Esophagus squamous epithelium (tissue), 5 donors: ENCODE results near the gene PYGL. TPM values are rescaled to one million over a fixed set of nuclear protein-coding genes. Genes with fewer than 3 reads are reported as not detected.
"Not testable (repeated sequence)": the region's sequence is repeated elsewhere in the genome, so short reads cannot be mapped to it uniquely, and the experiment has no call there.

ENCODE experiments used
- DNase-seq: peaks from one replicate; lab custom pipeline; 2025; lab: John Stamatoyannopoulos, UW
- H3K27ac ChIP-seq, 4 donors: fragments of 200-600 bp; sonication (generic); one replicate each; pipeline ENCODE4 v1.5.1; 2016 to 2019; ENCODE audit warnings: mild to moderate bottlenecking in 1 of 4
- H3K27me3 ChIP-seq, 4 donors: fragments of 200-600 bp; sonication (generic); 1 replicate in 3 of 4; 2 replicates in 1 of 4; pipeline versions ENCODE4 v1.5.1 to v1.6.0; 2017 to 2021; ENCODE audit warnings: antibody characterized with exemption in 1 of 4
- H3K36me3 ChIP-seq, 3 donors: fragments of 200-600 bp; sonication (generic); one replicate each; pipeline ENCODE4 v1.5.1; 2016 to 2019
- H3K4me1 ChIP-seq, 3 donors: fragments of 200-600 bp; sonication (generic); one replicate each; pipeline ENCODE4 v1.5.1; 2017 to 2019
- H3K4me3 ChIP-seq, 4 donors: fragments of 200-600 bp; sonication (generic); 1 replicate in 3 of 4; 2 replicates in 1 of 4; pipeline ENCODE4 v1.5.1; 2016 to 2019; ENCODE audit warnings: mild to moderate bottlenecking in 2 of 4, moderate library complexity in 1 of 4
- H3K9me3 ChIP-seq, 3 donors: fragments of 200-600 bp; sonication (generic); one replicate each; pipeline ENCODE4 v1.5.1; 2016 to 2019
- POLR2A ChIP-seq, 4 donors: fragments of 450-650 bp; IDR thresholded peaks; one replicate each; pipeline ENCODE4 v1.6.1; 2017; ENCODE audit warnings: antibody characterized with exemption in 4 of 4, mild to moderate bottlenecking in 4 of 4, moderate library complexity in 3 of 4
- WGBS, 2 donors: methylation state at CpG; one replicate each; pipeline ENCODE4 v1.1.5; 2018; 5-methylcytosine and 5-hydroxymethylcytosine counted together
- intact Hi-C: fragments of 100-400 bp; cut with DNase I; formaldehyde crosslinking; loops from one replicate; pipeline ENCODE4 v1.15.0; 2022
- total RNA-seq, 4 donors: library from RNA; depleted of rRNA; stranded (reverse); fragments of >200 nt; gene quantifications; one replicate each; pipeline ENCODE4 v1.1.0, GENCODE V29; 2016
- TF ChIP-seq, protein P1 (sequence below), 6 experiments: fragments of 450-650 bp in 4 of 6; fragments of 200-600 bp in 2 of 6; sonication (generic) in 2 of 6; IDR thresholded peaks; one replicate each; pipeline ENCODE4 v1.5.1; 2016 to 2019; ENCODE audit warnings: antibody characterized with exemption in 6 of 6, mild to moderate bottlenecking in 4 of 6, moderate library complexity in 4 of 6
- donor health status: DM: yes; HTN: yes; CAD: no.

PYGL gene
- total RNA-seq, 4 donors from 2014 or later = 69.7 to 158 (median 91.0) TPM

- intact Hi-C loops = no loop called here
- DNase-seq = no peak
- peaks cover 4 to 30% (median 8%) of the 10 kb centered on the region in 3 donors for H3K4me1 ChIP-seq
- H3K27me3 ChIP-seq = no peaks in the 10 kb centered on the region
- WGBS, 2 donors = 86 to 88% methylated on average over 4 to 5 of the region's 5 CpGs
- H3K9me3 ChIP-seq = no peaks in the 10 kb centered on the region
- H3K36me3 ChIP-seq = peaks cover 0 to 6% (median 0%) of the 10 kb centered on the region in 3 donors
- H3K27ac ChIP-seq = no peak overlapping the region
- TF ChIP-seq, protein P1, sequence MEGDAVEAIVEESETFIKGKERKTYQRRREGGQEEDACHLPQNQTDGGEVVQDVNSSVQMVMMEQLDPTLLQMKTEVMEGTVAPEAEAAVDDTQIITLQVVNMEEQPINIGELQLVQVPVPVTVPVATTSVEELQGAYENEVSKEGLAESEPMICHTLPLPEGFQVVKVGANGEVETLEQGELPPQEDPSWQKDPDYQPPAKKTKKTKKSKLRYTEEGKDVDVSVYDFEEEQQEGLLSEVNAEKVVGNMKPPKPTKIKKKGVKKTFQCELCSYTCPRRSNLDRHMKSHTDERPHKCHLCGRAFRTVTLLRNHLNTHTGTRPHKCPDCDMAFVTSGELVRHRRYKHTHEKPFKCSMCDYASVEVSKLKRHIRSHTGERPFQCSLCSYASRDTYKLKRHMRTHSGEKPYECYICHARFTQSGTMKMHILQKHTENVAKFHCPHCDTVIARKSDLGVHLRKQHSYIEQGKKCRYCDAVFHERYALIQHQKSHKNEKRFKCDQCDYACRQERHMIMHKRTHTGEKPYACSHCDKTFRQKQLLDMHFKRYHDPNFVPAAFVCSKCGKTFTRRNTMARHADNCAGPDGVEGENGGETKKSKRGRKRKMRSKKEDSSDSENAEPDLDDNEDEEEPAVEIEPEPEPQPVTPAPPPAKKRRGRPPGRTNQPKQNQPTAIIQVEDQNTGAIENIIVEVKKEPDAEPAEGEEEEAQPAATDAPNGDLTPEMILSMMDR (IDR thresholded peaks at IDR 0.05) = no peak
- TF ChIP-seq POLR2A (IDR thresholded peaks at IDR 0.05) = no peak
- no peak overlapping the region for H3K4me3 ChIP-seq
Observed at GRCh38 chr14:50946234-50946935, 2.1 kb upstream of the PYGL start.

DNA sequence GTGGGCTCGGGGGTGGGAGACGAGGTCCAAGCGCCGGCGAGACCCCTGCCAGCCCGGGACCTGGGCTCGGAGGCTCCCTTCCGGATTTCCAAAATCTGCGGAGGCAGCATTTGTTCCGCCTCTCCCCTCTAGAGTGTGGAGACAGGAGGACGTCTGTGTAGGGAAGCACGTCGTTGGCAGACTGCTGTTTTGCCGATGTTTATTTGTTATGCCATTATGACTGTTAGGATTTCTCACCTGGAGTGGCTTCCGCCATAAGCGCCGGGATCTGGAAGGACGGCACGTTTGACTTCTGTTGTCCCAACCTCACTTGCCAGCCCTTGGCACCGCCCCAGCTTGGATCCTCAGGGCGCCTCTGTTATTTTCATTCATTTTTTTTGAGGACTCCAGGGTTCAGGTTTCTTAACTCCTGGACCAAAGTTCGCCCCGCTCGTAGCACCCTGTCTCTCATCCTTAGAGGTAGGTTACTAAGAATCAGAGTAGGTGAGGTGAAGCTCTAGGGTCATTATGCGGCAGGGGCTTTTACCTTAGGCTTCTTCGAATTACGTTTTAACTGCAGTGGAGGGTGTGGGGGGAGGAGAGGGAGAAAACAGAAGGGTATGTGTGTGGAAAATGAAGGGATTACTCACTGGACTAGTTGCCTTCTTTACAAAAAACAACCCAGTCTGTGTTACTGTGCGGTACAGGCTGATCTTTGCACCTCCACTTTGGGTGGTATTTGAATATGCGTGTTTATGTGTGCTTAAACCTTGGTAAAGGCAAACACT, 547 bp upstream of the PYGL start:
- WGBS, 2 donors = 4 to 22% methylated on average over 14 to 19 of the region's 29 CpGs
- TF ChIP-seq, protein P1 (IDR thresholded peaks at IDR 0.05) = no peak
- no peak for TF ChIP-seq POLR2A (IDR thresholded peaks at IDR 0.05)
- intact Hi-C loops = no loop called here
- Histone ChIP-seq H3K9me3 (no peaks in the 10 kb centered on the region), H3K36me3 (peaks cover 0 to 18% (median 0%) of the 10 kb centered on the region in 3 donors), H3K4me1 (peaks cover 4 to 37% (median 8%) of the 10 kb centered on the region in 3 donors), H3K4me3 (peak overlapping the region; percentile 60 to 91 (median 77)), H3K27me3 (no peaks in the 10 kb centered on the region), H3K27ac (peak overlapping the region; percentile 85 to 95 (median 90))
- DNase-seq = no peak

- intact Hi-C loops = no loop called here
- Histone ChIP-seq H3K27me3 (no peaks in the 10 kb centered on the region), H3K4me1 (peaks cover 4 to 41% (median 8%) of the 10 kb centered on the region in 3 donors), H3K36me3 (peaks cover 0 to 18% (median 0%) of the 10 kb centered on the region in 3 donors), H3K27ac (peak overlapping the region; percentile 85 to 95 (median 90)), H3K9me3 (no peaks in the 10 kb centered on the region), H3K4me3 (peak overlapping the region; percentile 60 to 91 (median 77))
- TF ChIP-seq, protein P1 (IDR thresholded peaks at IDR 0.05) = no peak
- TF ChIP-seq POLR2A (IDR thresholded peaks at IDR 0.05) = no peak
- no peak for DNase-seq
- 6 to 32% methylated on average over 7 to 13 of the region's 26 CpGs for WGBS, 2 donors
Observed at GRCh38 chr14:50943261-50943942, 881 bp downstream of the PYGL start.

- Histone ChIP-seq H3K36me3 (peaks cover 0 to 18% (median 0%) of the 10 kb centered on the region in 3 donors), H3K4me1 (peaks cover 4 to 58% (median 18%) of the 10 kb centered on the region in 3 donors)
- H3K4me3 ChIP-seq, H3K27me3 ChIP-seq, intact Hi-C loops, H3K27ac ChIP-seq, DNase-seq, H3K9me3 ChIP-seq: not testable (repeated sequence)
- 92 to 95% methylated on average over 8 of the region's 8 CpGs for WGBS, 2 donors
Observed at GRCh38 chr14:50941638-50942037, 2.6 kb downstream of the PYGL start.

- TF ChIP-seq, protein P1 (IDR thresholded peaks at IDR 0.05) = no peak
- no peak for TF ChIP-seq POLR2A (IDR thresholded peaks at IDR 0.05)
- H3K4me3 ChIP-seq = no peak overlapping the region
- intact Hi-C loops = no loop called here
- DNase-seq = no peak
- H3K27ac ChIP-seq = no peak overlapping the region
- H3K9me3 ChIP-seq = no peaks in the 10 kb centered on the region
- 59 to 69% methylated on average over 6 of the region's 6 CpGs for WGBS, 2 donors
- no peaks in the 10 kb centered on the region for H3K27me3 ChIP-seq
- peaks cover 0 to 23% (median 0%) of the 10 kb centered on the region in 3 donors for H3K36me3 ChIP-seq
- H3K4me1 ChIP-seq = peaks cover 4 to 62% (median 18%) of the 10 kb centered on the region in 3 donors
Observed at GRCh38 chr14:50941151-50941550, 3.1 kb downstream of the PYGL start.
